GM12878 (cell line): ENCODE data around the gene C10orf143. TPM values are rescaled to one million over a fixed set of nuclear protein-coding genes. Genes with fewer than 3 reads are reported as not detected.

ENCODE experiments used
- ATAC-seq: fragments of 200-7000 bp; cut with Tn5 transposase; 3 replicates; pipeline ENCODE4 v1.9.1; 2020; ENCODE audit warnings: mild to moderate bottlenecking, moderate library complexity
- BruUV-seq: library from RNA; stranded (reverse); fragments of 400-500 nt; replicated peaks from 2 replicates; lab custom pipeline; 2021; lab: Mats Ljungman, UMichigan
- CTCF ChIA-PET: fragments of 300-600 bp; sonication (Branson Sonifier 250); formaldehyde crosslinking; extraction: SDS; loops from one replicate; lab custom pipeline; 2021; ENCODE audit warnings: inconsistent platforms; lab: Yijun Ruan, JAX
- POLR2A ChIA-PET: fragments of 350-600 bp; formaldehyde crosslinking; extraction: SDS; loops from one replicate; lab custom pipeline; 2021; ENCODE audit warnings: inconsistent platforms; lab: Charles Lee
- RAD21 ChIA-PET: fragments of 300-600 bp; sonication (Branson Sonifier 250); formaldehyde crosslinking; loops from one replicate; lab custom pipeline; 2023; ENCODE audit warnings: antibody characterized with exemption; ENCODE audit not compliant: unreplicated experiment; lab: Charles Lee
- SMC1A ChIA-PET: fragments of 300-600 bp; sonication (Branson Sonifier 250); formaldehyde crosslinking; loops from one replicate; lab custom pipeline; 2023; ENCODE audit not compliant: unreplicated experiment, uncharacterized antibody; lab: Charles Lee
- DNase-seq: peaks from one replicate; pipeline ENCODE4 v3.0.0-alpha.2; 2011; ENCODE audit warnings: low read depth, low spot score
- FAIRE-seq: peaks from 3 replicates; lab custom pipeline; 2011; peaks lifted over from hg19 to GRCh38; lab: Jason Lieb, UNC
- H2AFZ ChIP-seq: 2 replicates; pipeline ENCODE4 v1.6.0; 2011; ENCODE audit warnings: low read depth, low read length, control low read depth; ENCODE audit not compliant: control insufficient read depth
- H3K27ac ChIP-seq: 2 replicates; pipeline ENCODE4 v1.5.1; 2011; ENCODE audit warnings: control low read depth; ENCODE audit not compliant: control insufficient read depth, insufficient read depth
- H3K27me3 ChIP-seq, 2 experiments: replicated peaks in 1 of 2; 2 replicates each; pipeline versions ENCODE4 v1.6.0 to v1.6.1; 2011; ENCODE audit warnings: low read length in 1 of 2; ENCODE audit not compliant: control insufficient read depth in 2 of 2, insufficient read depth in 2 of 2
- H3K36me3 ChIP-seq, 2 experiments: 2 replicates each; pipeline ENCODE4 v1.5.1; 2011; ENCODE audit warnings: low read length in 1 of 2; ENCODE audit not compliant: control insufficient read depth in 2 of 2, insufficient read depth in 2 of 2
- H3K4me1 ChIP-seq: 2 replicates; pipeline ENCODE4 v1.6.1; 2011; ENCODE audit warnings: mild to moderate bottlenecking, low read length, moderate library complexity, mixed read lengths; ENCODE audit not compliant: control insufficient read depth, insufficient read depth
- H3K4me2 ChIP-seq: 2 replicates; pipeline ENCODE4 v1.6.0; 2011; ENCODE audit warnings: control low read depth; ENCODE audit not compliant: control insufficient read depth, insufficient read depth
- H3K4me3 ChIP-seq: fragments of 200-600 bp; sonication (generic); 2 replicates; pipeline ENCODE4 v1.5.1; 2016
- H3K79me2 ChIP-seq: 2 replicates; pipeline ENCODE4 v1.6.0; 2011; ENCODE audit warnings: low read length; ENCODE audit not compliant: control insufficient read depth, insufficient read depth
- H3K9ac ChIP-seq: 2 replicates; pipeline ENCODE4 v1.8.0; 2011; ENCODE audit warnings: low read length, control low read depth, mixed read lengths; ENCODE audit not compliant: control insufficient read depth, insufficient read depth
- H3K9me3 ChIP-seq: replicated peaks from 3 replicates; pipeline ENCODE4 v1.5.1; 2011; ENCODE audit warnings: mild to moderate bottlenecking, low read length; ENCODE audit not compliant: control insufficient read depth, insufficient read depth
- H4K20me1 ChIP-seq: 2 replicates; pipeline ENCODE4 v1.6.0; 2011; ENCODE audit not compliant: control insufficient read depth, insufficient read depth
- CEBPB ChIP-seq, 2 experiments: fragments of 150-350 bp in 1 of 2; IDR thresholded peaks; 2 replicates each; pipeline ENCODE4 v1.6.1; 2012 to 2014; ENCODE audit warnings: low read depth in 2 of 2, low read length in 2 of 2, borderline replicate concordance in 1 of 2, inconsistent platforms in 1 of 2
- FOXK2 ChIP-seq: fragments of 450-650 bp; IDR thresholded peaks from 2 replicates; pipeline ENCODE4 v1.6.1; 2017; ENCODE audit warnings: mild to moderate bottlenecking, moderate library complexity
- GABPA ChIP-seq: IDR thresholded peaks from 2 replicates; pipeline ENCODE4 v1.6.1; 2014; ENCODE audit warnings: antibody characterized with exemption, low read depth, mild to moderate bottlenecking, inconsistent platforms
- HSF1 ChIP-seq: fragments of 150-350 bp; IDR thresholded peaks from 2 replicates; pipeline ENCODE4 v1.6.1; 2014; ENCODE audit warnings: mild to moderate bottlenecking, low read depth, low read length
- RCOR1 ChIP-seq: conservative IDR thresholded peaks from 2 replicates; pipeline ENCODE4 v1.6.1; 2012; ENCODE audit warnings: low read depth, low read length, improper control_type of control experiment
- SKIL ChIP-seq: fragments of 450-650 bp; IDR thresholded peaks from 2 replicates; pipeline ENCODE4 v1.6.1; 2017; ENCODE audit warnings: mild to moderate bottlenecking, low read depth, inconsistent platforms; ENCODE audit not compliant: poor library complexity, severe bottlenecking
- USF2 ChIP-seq: IDR thresholded peaks from 2 replicates; pipeline ENCODE4 v1.6.1; 2011; ENCODE audit warnings: low read depth, low read length, improper control_type of control experiment, borderline replicate concordance
- ZBTB4 ChIP-seq: fragments of 450-650 bp; formaldehyde crosslinking; IDR thresholded peaks from 2 replicates; pipeline ENCODE4 v1.4.0; 2022; ENCODE audit warnings: mild to moderate bottlenecking, moderate library complexity
- WGBS: methylation state at CpG from one replicate; pipeline ENCODE4 v1.1.6; 2016; ENCODE audit warnings: low lambda C conversion rate; ENCODE audit not compliant: insufficient replicate concordance, insufficient coverage; ENCODE audit errors: missing lambda C conversion rate; 5-methylcytosine and 5-hydroxymethylcytosine counted together
- in situ Hi-C: fragments of 300-500 bp; cut with MboI; formaldehyde crosslinking; loops from 9 replicates; pipeline ENCODE4 v1.14.3; 2018; ENCODE audit warnings: mixed read lengths
- intact Hi-C: fragments of 100-400 bp; cut with micrococcal nuclease; formaldehyde crosslinking; loops from one replicate; pipeline ENCODE4 v1.14.2; 2022; ENCODE audit not compliant: unreplicated experiment
- polyA plus RNA-seq, 11 experiments: library from polyadenylated mRNA; depleted of rRNA in 4 of 11; unstranded in 6 of 11; stranded (reverse) in 5 of 11; fragments of >200 nt; fragmentation: Nextera tagmentation in 4 of 11; fragmentation: Illumina TruSeq in 1 of 11; extraction: Ambion mirVana in 4 of 11; extraction: Trizol in 1 of 11; gene quantifications; 1 replicate in 1 of 11; 2 replicates in 10 of 11; pipeline versions ENCODE4 v1.2.1 to v1.2.3, GENCODE V29; 2011 to 2016; ENCODE audit warnings: inconsistent platforms in 2 of 11, missing spikeins in 2 of 11, low read depth in 1 of 11
- total RNA-seq, 4 experiments: library from RNA; depleted of rRNA in 3 of 4; stranded (reverse); fragments of >200 nt in 3 of 4; fragmentation: Illumina TruSeq in 1 of 4; extraction: Trizol in 1 of 4; gene quantifications; 2 replicates each; pipeline versions ENCODE4 v1.2.1 to v1.2.3, GENCODE V29; 2013 to 2021

The C10orf143 gene
- total and polyA plus RNA-seq, 10 of the 15 experiments (the other 5 are each of a cell fraction or from before 2014, with no cell fraction given) = 0.64 to 7.9 (median 2.6) TPM

GRCh38 chr10:130038611-130039109 lies 72.0 kb downstream of the C10orf143 start:
- Histone ChIP-seq H3K4me2 (no peak overlapping the region), H3K27me3 (no peaks in the 10 kb centered on the region), H3K36me3 (no peaks in the 10 kb centered on the region), H3K4me1 (no peaks in the 10 kb centered on the region), H3K79me2 (no peaks in the 10 kb centered on the region), H3K4me3 (no peak overlapping the region), H3K9me3 (no peaks in the 10 kb centered on the region), H4K20me1 (no peaks in the 10 kb centered on the region), H3K9ac (no peak overlapping the region), H2AFZ (no peak overlapping the region), H3K27ac (no peak overlapping the region)
- WGBS = 34% methylated on average over 8 of the region's 8 CpGs
- TF ChIP-seq FOXK2 (no peak), CEBPB (IDR thresholded peaks at IDR 0.05; ENCODE audit: borderline replicate concordance in 1 of 2, low read depth in 2 of 2, low read length in 2 of 2) (no peak), HSF1 (no peak), SKIL (no peak), RCOR1 (no peak), ZBTB4 (no peak), USF2 (no peak), GABPA (no peak)
- ChIA-PET SMC1A (no interaction called here), CTCF (no interaction called here), POLR2A (no interaction called here), RAD21 (no interaction called here)
- intact Hi-C loops = no loop called here
- FAIRE-seq = no peak
- no TSS peak for BruUV-seq
- in situ Hi-C loops = no loop called here
- no peak for ATAC-seq
- DNase-seq = no peak
